GM12801 (cell line): ENCODE results near the gene POLR3K.

Source experiments
- TF ChIP-seq, protein P1 (sequence below): IDR thresholded peaks from one replicate; pipeline ENCODE4 v1.5.1; 2011; ENCODE audit warnings: control low read depth; ENCODE audit not compliant: insufficient read length; ENCODE audit errors: extremely low read depth

Gene POLR3K

DNA sequence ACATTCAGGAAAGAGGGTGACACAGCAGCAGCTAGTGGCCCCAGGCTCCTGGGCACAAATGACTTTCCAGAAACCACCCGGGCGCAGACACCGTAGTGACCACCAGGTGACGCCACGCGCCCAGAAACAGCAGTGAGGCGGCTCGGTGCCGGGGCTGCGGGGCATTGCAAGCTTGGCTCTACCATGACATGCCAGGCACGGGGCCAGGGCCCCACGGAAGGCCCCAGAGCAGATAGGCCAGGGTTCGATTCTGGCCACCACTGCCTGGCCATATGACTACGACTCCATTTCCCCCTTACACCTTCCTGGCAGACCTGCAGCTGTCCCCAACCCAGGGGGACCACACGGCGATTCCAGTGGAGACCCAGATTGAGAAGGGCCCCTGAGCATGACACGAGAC is 12.3 kb upstream of the POLR3K start:
- TF ChIP-seq, protein P1, sequence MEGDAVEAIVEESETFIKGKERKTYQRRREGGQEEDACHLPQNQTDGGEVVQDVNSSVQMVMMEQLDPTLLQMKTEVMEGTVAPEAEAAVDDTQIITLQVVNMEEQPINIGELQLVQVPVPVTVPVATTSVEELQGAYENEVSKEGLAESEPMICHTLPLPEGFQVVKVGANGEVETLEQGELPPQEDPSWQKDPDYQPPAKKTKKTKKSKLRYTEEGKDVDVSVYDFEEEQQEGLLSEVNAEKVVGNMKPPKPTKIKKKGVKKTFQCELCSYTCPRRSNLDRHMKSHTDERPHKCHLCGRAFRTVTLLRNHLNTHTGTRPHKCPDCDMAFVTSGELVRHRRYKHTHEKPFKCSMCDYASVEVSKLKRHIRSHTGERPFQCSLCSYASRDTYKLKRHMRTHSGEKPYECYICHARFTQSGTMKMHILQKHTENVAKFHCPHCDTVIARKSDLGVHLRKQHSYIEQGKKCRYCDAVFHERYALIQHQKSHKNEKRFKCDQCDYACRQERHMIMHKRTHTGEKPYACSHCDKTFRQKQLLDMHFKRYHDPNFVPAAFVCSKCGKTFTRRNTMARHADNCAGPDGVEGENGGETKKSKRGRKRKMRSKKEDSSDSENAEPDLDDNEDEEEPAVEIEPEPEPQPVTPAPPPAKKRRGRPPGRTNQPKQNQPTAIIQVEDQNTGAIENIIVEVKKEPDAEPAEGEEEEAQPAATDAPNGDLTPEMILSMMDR, result peak; percentile 75

DNA sequence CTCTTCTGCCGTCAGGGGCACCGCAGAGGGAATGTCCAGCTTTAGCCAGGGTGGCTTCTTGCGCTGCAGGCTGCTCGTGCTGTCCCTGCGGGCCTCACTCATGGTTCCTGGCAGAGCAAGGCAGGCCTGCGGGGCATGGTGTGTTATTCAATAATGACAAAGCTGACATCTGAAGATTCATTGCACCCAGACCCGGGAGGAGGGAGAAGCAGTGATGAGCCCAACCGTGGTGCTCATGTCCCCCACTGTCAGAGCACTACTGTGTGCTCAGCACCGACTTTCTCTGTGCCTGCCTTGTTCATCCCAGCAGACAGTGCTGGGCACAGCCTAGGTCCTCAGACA is 11.5 kb upstream of the POLR3K start:
- TF ChIP-seq, protein P1, result no peak

DNA sequence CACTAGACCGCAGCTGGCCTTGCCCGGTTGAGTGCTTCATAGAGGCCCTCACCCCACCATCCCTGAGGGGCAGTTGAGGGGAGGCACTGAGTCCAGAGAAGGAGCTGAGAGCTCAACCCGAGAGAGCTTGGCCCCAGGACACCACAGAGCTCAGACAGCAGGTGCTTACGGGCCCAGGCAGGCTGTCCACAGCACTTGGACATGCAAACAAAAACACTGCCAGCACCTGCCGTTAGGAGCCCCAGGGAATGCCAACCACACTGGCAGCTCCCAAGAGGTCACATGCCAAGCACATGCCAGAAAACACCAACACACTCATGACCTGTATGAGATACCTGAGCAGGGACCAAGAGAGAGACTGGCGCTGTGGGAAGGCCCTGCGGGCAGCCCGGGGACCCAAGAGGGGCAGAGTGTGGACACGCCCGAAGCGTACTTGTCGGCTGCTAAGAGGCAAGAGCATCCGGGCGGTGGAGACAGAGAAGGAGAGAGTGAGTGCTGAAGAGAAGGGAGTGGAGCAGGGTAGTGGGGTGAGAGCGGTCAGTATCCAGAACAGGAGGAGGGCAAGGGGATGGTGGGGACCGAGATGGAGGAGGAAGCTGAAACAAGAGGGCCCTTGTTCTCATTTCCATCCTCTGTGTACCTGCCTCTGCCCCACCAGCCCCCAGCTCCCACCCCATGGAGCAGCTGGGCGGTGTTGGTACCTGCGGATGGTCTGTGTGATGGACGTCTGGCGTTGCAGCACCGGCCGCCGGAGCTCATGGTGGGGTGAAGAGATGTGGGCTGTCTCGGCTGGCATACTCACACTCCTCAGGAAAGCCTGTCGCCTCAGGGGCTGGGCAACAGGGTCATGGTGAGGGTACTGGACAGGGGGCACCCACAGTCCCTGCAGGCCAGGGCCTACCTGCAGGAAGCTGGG is 10.8 kb upstream of the POLR3K start:
- TF ChIP-seq, protein P1, result no peak

DNA sequence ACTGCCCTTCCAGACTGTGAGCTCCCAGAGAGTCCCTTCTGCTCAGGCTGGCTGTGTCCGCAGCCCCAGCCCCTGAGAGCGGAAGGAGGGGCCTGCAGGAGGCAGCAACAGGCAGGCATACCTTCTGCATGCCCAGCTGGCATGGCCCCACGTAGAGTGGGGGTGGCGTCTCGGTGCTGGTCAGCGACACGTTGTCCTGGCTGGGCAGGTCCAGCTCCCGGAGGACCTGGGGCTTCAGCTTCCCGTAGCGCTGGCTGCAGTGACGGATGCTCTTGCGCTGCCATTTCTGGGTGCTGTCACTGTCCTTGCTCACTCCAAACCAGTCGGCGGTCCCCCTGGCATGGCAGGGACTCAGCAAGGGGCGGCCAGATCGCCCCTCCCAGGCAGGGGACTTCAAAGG is 10.1 kb upstream of the POLR3K start:
- TF ChIP-seq, protein P1, result no peak

DNA sequence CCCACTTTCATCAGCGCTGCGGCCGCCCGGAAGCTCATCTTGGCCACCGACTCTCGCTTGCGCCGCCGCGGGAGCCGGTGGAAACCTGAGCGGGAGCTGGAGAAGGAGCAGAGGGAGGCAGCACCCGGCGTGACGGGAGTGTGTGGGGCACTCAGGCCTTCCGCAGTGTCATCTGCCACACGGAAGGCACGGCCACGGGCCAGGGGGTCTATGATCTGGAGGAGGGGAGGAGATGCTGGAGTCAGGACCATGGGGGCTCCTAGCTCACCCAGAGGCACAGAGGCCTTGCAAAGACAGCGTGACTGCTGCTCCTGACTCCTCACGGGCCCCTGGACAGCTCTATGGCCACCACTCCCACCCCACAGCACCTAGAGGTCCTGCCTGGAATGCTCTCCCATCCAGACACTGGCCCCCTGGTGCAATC is 9.6 kb upstream of the POLR3K start:
- TF ChIP-seq, protein P1, result no peak

DNA sequence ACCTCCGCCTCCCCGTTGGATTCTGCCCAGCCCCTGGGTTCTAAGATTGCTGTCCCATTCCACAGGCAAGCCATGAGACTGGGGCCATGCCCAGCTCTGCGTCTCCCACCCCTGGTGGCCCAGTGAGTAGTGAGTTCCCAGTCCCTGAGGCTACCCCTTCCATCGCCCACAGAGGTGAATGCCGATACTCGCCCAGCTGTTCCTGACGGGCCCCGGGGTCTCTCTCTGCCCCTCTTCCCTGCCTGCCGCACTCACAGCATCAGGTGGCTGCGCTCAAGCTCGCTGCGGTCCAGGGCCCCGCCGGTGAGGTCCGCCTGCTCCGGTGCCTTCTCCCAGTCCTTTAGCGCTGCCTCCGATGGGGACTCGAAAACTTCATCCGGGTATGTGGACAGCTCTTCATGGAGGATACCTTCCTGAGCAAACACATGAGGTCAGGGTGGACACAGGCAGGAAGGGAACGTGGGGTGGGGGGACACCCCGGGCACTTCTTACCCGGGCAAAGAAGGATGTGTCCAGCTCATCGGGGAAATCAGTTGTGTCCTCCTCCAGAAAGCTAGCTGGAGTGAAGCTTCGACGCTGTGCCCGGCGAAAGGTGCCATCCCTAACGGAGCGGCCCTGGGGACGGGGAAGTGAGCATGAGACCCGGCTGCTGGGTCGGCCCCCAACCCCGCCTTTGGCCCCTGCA is 9.0 kb upstream of the POLR3K start:
- TF ChIP-seq, protein P1, result no peak

DNA sequence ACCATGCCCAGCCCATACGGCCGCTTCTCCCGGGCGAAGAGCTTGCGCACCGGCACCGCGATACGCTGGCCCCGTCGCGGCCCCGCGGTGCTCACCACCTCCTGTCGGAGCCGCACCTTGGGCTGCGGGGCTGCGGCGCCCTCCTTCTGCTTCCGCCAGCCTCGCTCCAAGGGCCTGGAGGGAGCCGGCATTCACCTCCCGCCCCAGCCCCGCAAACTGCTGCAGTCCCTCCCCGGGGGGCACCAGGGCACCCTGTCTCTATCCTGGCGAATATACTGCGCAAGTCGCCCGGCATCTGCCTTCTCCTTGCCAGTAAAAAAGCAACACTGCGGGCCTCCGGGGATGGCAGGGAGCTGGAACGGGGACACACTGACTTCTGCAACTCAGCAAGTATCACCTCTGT is 8.5 kb upstream of the POLR3K start:
- TF ChIP-seq, protein P1, result no peak
